AG10803 (cell line): ENCODE data around the gene DDX1.

Experiments
- DNase-seq: peaks from one replicate; pipeline ENCODE4 v3.0.0; 2010; ENCODE audit warnings: low read depth
- H3K4me3 ChIP-seq: 2 replicates; pipeline ENCODE4 v1.5.1; 2011; ENCODE audit warnings: mild to moderate bottlenecking, low read length, control low read depth
- TF ChIP-seq, protein P1 (sequence below): conservative IDR thresholded peaks from 2 replicates; pipeline ENCODE4 v1.5.1; 2011; ENCODE audit warnings: mild to moderate bottlenecking, low read length, control low read depth, inconsistent platforms

Gene DDX1

DNA sequence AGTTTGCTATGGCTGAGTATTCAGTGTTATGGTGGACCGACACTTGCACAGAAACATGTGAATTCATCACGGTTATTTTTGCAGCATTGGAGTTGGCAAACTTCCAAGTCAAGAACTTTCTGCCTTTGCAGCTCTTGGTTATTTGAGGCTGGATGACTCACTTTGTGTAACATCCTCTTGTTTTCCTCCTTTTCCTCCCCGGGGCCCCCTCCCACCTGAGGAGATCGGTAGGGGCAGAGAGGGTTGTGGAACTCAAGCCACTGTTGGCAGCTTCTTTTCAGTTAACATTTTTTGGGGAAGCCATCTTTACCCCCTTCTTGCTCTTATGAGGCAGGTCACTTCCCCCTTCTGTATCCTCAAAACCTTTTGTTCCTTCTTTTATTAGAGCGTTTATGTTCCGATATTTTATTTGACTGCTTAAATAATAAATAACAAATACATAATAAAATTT, 48.6 kb downstream of the DDX1 start:
- no peak overlapping the region for H3K4me3 ChIP-seq
- TF ChIP-seq, protein P1, sequence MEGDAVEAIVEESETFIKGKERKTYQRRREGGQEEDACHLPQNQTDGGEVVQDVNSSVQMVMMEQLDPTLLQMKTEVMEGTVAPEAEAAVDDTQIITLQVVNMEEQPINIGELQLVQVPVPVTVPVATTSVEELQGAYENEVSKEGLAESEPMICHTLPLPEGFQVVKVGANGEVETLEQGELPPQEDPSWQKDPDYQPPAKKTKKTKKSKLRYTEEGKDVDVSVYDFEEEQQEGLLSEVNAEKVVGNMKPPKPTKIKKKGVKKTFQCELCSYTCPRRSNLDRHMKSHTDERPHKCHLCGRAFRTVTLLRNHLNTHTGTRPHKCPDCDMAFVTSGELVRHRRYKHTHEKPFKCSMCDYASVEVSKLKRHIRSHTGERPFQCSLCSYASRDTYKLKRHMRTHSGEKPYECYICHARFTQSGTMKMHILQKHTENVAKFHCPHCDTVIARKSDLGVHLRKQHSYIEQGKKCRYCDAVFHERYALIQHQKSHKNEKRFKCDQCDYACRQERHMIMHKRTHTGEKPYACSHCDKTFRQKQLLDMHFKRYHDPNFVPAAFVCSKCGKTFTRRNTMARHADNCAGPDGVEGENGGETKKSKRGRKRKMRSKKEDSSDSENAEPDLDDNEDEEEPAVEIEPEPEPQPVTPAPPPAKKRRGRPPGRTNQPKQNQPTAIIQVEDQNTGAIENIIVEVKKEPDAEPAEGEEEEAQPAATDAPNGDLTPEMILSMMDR = no peak
- peak; percentile 49 for DNase-seq

DNA sequence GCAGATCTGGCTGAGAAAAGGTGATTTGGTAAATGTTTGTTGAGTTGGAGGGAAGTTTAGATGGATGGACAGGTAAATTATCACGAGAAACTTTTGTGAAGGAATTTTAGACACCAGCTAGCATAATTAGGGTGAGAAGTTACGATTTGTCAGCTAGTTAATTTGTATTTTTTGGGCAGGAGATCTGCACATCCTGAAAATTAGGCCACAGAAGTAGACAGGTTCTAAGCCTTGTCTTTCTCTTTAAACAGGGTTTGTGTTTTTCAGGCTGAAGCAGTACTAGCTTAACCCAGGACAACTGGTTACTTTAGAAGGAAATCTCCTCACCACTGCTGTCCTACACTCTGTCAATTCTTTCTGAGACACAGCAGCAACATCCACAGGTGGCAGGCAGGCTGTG, 49.1 kb downstream of the DDX1 start:
- H3K4me3 ChIP-seq = no peak overlapping the region
- no peak for DNase-seq
- TF ChIP-seq, protein P1 = no peak

DNA sequence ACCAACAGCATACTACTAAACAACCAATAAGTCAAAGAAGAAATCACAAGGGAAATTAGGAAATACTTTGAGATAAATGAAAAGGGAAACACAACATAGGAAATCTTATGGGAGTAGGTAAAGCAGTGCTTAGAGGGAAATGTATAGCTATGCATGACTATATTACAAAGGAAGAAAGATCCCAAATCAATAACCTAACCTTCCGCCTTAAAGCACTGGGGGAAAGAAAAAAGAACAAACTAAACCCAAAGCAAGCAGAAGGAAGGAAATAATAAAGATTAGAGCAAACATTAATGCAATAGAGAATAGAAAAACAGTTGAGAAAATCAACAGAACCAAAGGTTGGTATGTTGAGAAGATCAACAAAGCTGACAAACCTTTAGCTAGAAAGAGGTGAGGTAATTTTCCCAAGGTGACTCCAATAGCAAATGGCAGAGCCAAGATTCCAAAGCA, 49.9 kb downstream of the DDX1 start:
- no peak overlapping the region for H3K4me3 ChIP-seq
- TF ChIP-seq, protein P1 = no peak
- DNase-seq = no peak

DNA sequence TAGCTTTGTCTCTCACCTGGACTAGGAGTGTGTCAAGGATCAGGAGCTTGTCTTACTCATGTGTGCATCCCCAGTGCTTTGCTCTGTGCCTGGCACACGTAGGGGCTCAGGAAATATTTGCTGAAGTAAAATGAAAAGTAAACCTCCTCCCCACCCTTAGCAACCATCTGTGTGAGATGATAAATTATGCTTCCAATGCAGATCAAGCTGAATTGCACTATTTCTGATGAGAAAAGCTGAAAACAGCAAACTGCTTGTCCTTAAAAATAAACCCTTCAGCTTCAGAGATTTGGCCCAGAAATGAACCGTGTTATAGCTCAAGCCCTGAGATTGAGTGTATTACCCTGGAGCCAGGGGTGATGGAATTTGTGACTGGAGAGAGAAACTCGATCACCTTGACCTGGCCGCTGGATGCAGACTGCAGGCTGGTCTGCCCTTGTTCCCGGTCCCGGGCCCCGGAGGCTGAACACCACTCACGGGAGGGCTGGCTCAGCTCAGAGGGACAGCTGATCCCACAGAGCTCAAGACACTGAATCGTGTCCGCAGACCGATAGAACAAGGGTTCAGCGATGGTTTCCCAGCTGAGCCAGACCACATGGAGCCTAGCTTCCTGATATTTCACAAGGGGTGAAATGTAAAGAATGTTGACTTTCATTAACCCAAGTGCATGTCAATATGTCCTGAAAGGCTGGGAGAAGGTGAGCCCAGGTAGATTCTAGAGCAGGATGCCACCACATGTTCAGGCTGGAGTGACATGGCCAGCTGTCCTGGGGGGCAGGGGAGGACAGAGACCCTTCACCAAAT, 50.5 kb downstream of the DDX1 start:
- DNase-seq = no peak
- H3K4me3 ChIP-seq = no peak overlapping the region
- TF ChIP-seq, protein P1 = no peak

DNA sequence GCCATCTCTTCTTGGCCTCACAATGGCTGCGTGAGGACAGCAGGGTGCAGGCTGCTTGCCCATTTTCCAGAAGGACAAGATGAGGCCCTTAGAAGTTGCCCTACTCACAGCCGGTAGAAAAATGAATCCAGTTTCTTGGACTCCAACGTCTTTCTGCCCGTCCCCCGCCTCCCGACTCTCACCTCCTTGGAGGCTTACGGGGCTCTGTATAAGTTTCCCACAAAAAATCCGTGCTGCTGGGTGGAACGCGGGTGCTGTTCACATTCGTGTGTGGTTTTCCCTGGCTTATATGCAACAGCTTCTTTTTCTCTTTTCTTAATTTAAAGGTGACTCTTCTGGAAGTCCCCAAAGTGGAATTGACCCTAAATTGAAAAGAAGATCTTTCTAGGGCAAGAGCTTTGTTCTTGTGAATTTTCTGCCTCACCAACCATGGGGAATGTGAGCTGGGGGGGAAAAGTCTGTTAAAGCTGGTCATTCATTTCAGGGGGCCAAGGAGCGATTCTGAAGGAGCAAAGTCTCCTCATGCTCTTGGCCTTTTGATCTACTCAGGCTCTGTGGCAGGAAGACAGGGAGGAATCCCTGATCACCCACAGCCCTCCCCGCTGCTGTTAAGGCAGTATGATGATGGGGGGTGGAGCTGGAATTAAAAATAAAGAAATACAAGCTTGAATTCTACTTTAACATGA, 51.3 kb downstream of the DDX1 start:
- TF ChIP-seq, protein P1 = no peak
- H3K4me3 ChIP-seq = no peak overlapping the region
- DNase-seq = no peak

DNA sequence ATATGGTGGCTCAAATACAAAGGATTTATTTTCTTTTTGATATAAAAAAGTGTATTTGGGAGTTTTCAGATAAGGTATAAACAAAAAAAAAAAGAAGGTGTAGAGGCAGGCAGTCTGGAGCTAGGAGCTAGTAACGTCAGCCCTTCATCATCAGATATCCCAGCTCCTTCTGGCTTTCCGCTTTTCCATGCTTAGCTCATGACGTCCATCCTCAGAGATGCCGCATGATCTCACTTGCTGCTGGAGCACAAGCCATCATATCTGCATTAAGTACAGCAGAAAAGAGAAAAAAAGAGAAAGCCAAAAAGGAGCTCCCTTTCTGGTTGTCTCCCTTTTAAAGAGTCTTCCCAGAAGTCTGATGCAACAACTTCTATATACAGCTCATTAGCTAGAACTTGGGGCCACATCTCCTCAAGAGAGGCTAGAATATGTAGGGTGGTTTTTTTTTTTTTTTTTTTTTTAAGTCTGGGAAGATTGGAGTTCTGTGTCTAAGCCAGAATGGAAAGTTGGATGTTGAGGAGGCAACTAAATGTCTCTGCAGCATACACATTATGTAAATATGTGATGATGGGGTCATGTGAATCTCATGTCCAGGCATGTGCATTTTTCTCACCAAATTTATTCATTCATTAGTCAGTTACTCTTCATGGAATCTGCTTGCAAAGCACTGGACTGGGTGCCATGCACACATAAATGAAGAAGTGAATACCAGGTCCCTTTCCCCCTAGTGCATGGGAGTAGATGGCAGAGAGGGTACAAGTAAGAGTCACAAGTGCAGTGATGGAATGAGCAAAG, 52.3 kb downstream of the DDX1 start:
- TF ChIP-seq, protein P1 = no peak
- DNase-seq = no peak
- no peak overlapping the region for H3K4me3 ChIP-seq
